ENCODE measurements around the gene RTN4R.

- TF ChIP-seq CTCF (IDR thresholded peaks at IDR 0.05) = no peak
- TF ChIP-seq POLR2A (IDR thresholded peaks at IDR 0.05) = no peak
Observed at GRCh38 chr22:20249797-20250354, 18.2 kb downstream of the RTN4R start.

Measured in lower leg skin (tissue), 3 donors.